Measurements from ENCODE around the gene RNF212B. TPM values are rescaled to one million over a fixed set of nuclear protein-coding genes. Genes with fewer than 3 reads are reported as not detected.

RNF212B gene
- total RNA-seq, 2 donors from 2014 or later: not detected

DNA sequence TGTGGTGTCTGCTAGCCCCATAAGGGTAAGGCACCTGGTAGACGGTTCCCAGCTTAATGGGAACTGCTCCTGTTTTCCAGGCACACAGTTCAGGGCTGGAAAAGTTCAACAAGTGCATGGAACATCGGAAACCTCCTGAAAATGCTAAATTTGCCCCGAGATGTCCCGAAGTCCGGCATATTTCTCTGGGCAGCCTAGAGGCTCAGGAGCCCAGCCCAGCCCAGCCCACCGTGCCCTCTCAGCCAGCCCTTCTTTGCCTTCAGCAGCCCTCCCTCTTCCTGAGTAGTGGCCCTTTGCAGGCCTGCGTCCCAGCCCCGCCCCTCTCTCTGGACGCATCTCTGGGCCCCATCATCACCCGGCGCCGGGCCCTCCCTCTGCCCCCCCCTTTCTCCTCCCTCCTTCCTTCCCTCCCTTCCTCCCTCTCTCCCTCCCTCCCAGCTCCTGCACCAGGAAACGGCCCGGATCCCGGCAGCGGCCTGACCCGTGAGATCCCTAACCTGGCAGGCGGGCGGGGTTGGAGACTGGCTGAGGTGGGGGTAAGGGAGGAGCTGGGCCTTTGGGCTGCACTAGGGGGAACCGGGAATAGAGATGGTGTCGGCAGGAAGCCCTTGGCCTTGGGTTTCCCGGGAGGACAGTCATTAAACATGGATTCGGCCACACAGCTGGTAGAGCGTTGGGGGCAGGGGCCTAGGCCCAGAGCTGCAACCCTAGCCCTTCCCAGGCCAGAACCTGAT lies 68.8 kb downstream of the RNF212B start, which contains the start of gene BCL2L2:
Gene BCL2L2 (plus strand): TSS at position 422 of the 734 bp plus-strand sequence. CDS start 935 bp downstream, outside the sequence.
- peak; percentile 79 for DNase-seq (ENCODE audit: low spot score)
- Mint-ChIP-seq H3K27me3 (no peaks in the 10 kb centered on the region), H3K36me3 (no peaks in the 10 kb centered on the region), H3K9me3 (no peaks in the 10 kb centered on the region), H3K27ac (peak within 1 kb of the TSS; percentile 72 to 94), H3K4me3 (peak within 1 kb of the TSS; percentile 84), H3K4me1 (ENCODE audit: low read depth in 2 of 2) (peaks cover 32 to 42% of the 10 kb centered on the region in 2 donors)
- ATAC-seq: peak; percentile 34 to 62

DNA sequence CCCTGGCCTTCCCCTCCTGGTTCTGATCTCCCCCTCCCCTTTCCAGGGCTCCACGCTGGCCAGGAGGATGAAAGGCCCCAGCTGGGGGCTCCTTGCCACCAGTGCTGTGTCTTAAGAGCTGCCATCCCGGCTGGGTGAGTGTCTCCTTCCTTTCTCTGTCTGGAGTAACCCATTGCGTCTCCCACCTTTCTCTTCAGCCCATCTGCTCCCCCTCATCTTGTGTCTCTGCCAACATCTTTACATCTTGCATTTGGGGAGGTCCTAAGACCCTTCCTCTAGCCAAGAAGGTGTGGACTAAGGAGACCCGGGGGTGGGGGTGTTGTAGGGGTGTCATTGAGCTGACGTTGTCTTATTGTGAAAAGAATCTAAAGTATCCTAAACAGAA lies 69.4 kb downstream of the RNF212B start:
- no peaks in the 10 kb centered on the region for H3K9me3 Mint-ChIP-seq

DNA sequence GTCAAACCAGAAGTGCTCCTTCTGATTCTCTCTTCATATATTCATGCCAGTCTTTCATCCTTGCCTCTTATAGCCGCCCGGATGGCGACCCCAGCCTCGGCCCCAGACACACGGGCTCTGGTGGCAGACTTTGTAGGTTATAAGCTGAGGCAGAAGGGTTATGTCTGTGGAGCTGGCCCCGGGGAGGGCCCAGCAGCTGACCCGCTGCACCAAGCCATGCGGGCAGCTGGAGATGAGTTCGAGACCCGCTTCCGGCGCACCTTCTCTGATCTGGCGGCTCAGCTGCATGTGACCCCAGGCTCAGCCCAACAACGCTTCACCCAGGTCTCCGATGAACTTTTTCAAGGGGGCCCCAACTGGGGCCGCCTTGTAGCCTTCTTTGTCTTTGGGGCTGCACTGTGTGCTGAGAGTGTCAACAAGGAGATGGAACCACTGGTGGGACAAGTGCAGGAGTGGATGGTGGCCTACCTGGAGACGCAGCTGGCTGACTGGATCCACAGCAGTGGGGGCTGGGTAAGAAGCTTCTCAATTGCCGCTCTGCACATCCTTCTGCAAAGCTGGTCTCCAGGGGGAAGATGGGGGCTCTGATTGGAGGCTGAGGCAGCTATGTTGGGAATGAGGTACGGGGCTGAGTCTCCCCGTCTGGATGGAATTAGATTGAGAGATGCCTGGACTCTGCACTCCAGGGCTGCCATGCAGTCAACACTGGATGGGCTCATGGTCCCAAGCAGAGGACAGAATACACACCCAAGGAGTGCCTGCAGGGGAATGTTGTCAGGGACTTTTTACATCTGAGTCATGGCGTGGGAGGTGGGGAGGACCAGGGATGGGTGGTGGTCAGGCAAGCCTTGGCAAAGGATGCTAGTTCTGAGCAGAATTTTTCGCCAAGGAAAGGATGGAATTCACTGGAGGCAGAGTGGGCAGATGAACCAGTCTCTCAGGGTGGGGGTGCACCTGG lies 70.2 kb downstream of the RNF212B start:
- H3K27me3 Mint-ChIP-seq: no peaks in the 10 kb centered on the region
- peaks cover 32 to 35% of the 10 kb centered on the region in 2 donors for H3K4me1 Mint-ChIP-seq (ENCODE audit: low read depth in 2 of 2)
- ATAC-seq (no peak), DNase-seq (ENCODE audit: low spot score) (no peak)
- no peaks in the 10 kb centered on the region for H3K9me3 Mint-ChIP-seq
- peak overlapping the region; percentile 72 to 94 for H3K27ac Mint-ChIP-seq
- no peaks in the 10 kb centered on the region for H3K36me3 Mint-ChIP-seq
- H3K4me3 Mint-ChIP-seq: peak overlapping the region; percentile 84

More for the DNA sequence above, 69.4 kb downstream of the RNF212B start:
- Mint-ChIP-seq H3K36me3 (no peaks in the 10 kb centered on the region), H3K27me3 (no peaks in the 10 kb centered on the region), H3K4me3 (peak overlapping the region; percentile 84), H3K4me1 (ENCODE audit: low read depth in 2 of 2) (peaks cover 32 to 39% of the 10 kb centered on the region in 2 donors), H3K27ac (peak overlapping the region; percentile 72 to 94)
- ATAC-seq: no peak
- no peak for DNase-seq (ENCODE audit: low spot score)

- H3K36me3 Mint-ChIP-seq: no peaks in the 10 kb centered on the region
- H3K4me3 Mint-ChIP-seq: no peak overlapping the region
- ATAC-seq (no peak), DNase-seq (ENCODE audit: low spot score) (no peak)
- H3K4me1 Mint-ChIP-seq (ENCODE audit: low read depth in 2 of 2): peaks cover 32% of the 10 kb centered on the region in 2 donors
- H3K27ac Mint-ChIP-seq: peak overlapping the region in 1 of 2 donors; percentile 60
- no peaks in the 10 kb centered on the region for H3K27me3 Mint-ChIP-seq
- no peaks in the 10 kb centered on the region for H3K9me3 Mint-ChIP-seq
Measured at GRCh38 chr14:23308721-23309445, 71.1 kb downstream of the RNF212B start.

DNA sequence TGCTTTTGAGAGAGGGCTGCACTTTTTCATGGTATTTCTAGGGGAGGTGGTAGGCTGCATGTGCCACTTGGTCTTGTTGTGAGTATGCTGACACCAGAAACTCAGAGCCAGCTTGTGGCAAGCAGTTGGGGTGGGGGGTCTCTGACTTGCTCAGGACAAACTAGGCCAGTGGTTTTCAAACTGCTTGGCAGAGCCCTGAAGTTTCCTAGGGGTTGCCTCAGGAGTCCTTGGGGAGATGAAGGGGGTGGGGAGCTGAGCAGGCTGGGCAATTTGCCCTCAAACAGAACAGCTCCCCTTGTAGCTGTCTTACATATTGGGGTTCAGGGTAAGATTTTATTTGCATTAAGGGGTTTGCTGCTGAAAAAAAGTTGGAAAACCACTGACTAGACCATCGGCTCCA lies 72.8 kb downstream of the RNF212B start:
- ATAC-seq (no peak), DNase-seq (ENCODE audit: low spot score) (no peak)
- Mint-ChIP-seq H3K27ac (no peak overlapping the region), H3K4me1 (ENCODE audit: low read depth in 2 of 2) (peaks cover 26 to 32% of the 10 kb centered on the region in 2 donors), H3K36me3 (no peaks in the 10 kb centered on the region), H3K9me3 (no peaks in the 10 kb centered on the region), H3K27me3 (no peaks in the 10 kb centered on the region), H3K4me3 (no peak overlapping the region)

DNA sequence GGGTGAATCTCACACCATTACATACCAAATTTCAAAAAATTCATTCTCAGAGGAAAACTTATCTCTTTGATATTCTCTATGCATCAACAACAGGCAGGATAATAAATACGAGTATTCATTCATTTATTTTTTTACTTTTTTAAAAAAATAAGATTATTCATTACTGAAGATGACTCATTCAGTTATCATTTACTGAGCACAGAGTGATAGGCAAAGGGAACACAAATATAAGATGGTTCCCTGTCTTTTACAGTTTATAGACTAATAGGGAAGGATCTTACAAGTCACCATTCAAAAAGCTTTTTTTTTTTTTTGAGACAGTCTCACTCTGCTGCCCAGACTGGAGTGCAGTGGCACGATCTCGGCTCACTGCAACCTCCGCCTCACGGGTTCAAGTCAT lies 78.6 kb downstream of the RNF212B start:
- Mint-ChIP-seq H3K9me3 (no peaks in the 10 kb centered on the region), H3K27ac (no peak overlapping the region), H3K27me3 (no peaks in the 10 kb centered on the region), H3K4me1 (ENCODE audit: low read depth in 2 of 2) (peaks cover 12 to 14% of the 10 kb centered on the region in 2 donors), H3K4me3 (no peak overlapping the region), H3K36me3 (peaks cover 9% of the 10 kb centered on the region)
- no peak for ATAC-seq
- no peak for DNase-seq (ENCODE audit: low spot score)

GRCh38 chr14:23319746-23320583 lies 82.2 kb downstream of the RNF212B start:
- peaks cover 27 to 29% of the 10 kb centered on the region in 2 donors for H3K4me1 Mint-ChIP-seq (ENCODE audit: low read depth in 2 of 2)
- DNase-seq (ENCODE audit: low spot score): no peak
- ATAC-seq: no peak
- peak overlapping the region; percentile 96 for H3K27ac Mint-ChIP-seq
- H3K9me3 Mint-ChIP-seq: no peaks in the 10 kb centered on the region
- peaks cover 23% of the 10 kb centered on the region for H3K36me3 Mint-ChIP-seq
- peak overlapping the region; percentile 96 for H3K4me3 Mint-ChIP-seq
- H3K27me3 Mint-ChIP-seq: no peaks in the 10 kb centered on the region

DNA sequence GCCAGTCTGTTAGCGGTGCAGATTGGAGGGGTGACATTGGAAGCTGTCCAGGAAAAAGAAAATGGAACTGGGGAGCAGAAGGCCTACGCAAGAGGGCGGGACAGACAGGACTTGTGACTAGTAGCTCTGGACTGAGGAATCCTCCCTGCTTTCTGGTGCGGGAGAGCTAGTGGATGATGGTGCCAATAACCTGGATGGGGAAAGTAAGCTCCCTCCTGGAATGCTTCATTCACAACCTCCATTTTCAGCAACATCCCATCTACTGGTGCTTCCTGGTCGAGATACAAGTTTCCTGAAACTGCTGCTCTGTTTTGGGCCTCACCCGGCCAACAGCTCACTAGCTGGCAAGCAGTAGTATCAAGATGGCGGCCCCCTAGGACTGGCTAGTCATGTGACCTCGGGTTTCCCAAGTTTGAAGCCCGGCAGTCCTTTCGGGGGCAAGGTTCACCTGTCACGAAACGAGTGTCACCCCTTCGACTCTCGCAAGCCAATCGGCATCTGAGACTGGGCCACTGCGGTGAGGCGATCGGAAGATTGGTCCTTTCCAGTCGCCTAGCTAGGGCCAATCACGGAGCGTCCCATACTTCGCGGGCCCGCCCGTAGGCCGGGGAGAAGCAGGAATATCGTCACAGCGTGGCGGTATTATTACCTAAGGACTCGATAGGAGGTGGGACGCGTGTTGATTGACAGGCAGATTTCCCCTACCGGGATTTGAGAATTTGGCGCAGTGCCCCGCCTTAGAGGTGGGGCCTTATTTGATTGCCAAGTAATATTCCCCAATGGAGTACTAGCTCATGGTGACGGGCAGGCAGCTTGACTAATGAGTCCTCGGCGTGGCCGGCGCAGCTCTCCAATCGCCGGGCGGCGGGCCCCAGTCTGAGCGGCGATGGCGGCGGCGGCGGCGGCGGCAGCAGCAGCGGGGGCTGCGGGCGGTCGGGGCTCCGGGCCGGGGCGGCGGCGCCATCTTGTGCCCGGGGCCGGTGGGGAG lies 83.1 kb downstream of the RNF212B start, which contains the start of gene PABPN1:
Gene PABPN1 (plus strand): TSS at position 874 of the 988 bp plus-strand sequence. CDS start 13 bp downstream, at position 887.
- peak; percentile 99 for DNase-seq (ENCODE audit: low spot score)
- peak; percentile 95 for ATAC-seq
- H3K9me3 Mint-ChIP-seq: no peaks in the 10 kb centered on the region
- H3K4me1 Mint-ChIP-seq (ENCODE audit: low read depth in 2 of 2): peaks cover 27 to 29% of the 10 kb centered on the region in 2 donors
- no peaks in the 10 kb centered on the region for H3K27me3 Mint-ChIP-seq
- H3K36me3 Mint-ChIP-seq: peaks cover 25% of the 10 kb centered on the region
- H3K27ac Mint-ChIP-seq: peak within 1 kb of the TSS; percentile 96
- peak within 1 kb of the TSS; percentile 96 for H3K4me3 Mint-ChIP-seq

- Mint-ChIP-seq H3K36me3 (peaks cover 29% of the 10 kb centered on the region), H3K27me3 (no peaks in the 10 kb centered on the region), H3K4me1 (ENCODE audit: low read depth in 2 of 2) (peaks cover 27 to 29% of the 10 kb centered on the region in 2 donors), H3K9me3 (no peaks in the 10 kb centered on the region), H3K27ac (peak overlapping the region; percentile 96), H3K4me3 (peak overlapping the region; percentile 96)
- DNase-seq (ENCODE audit: low spot score): peak; percentile 80
- peak; percentile 1 to 14 for ATAC-seq
Measured at GRCh38 chr14:23321572-23322547, 84.1 kb downstream of the RNF212B start.
